Skeletal muscle cell (primary cell): ENCODE results near the gene KMO.

Source experiments
- DNase-seq: peaks from one replicate; pipeline ENCODE4 v3.0.0-alpha.2; 2010; ENCODE audit warnings: low read depth
- H3K4me3 ChIP-seq: 2 replicates; pipeline ENCODE4 v1.5.1; 2011; ENCODE audit warnings: low read depth, mild to moderate bottlenecking, control low read depth, low read length, moderate library complexity

Gene KMO

DNA sequence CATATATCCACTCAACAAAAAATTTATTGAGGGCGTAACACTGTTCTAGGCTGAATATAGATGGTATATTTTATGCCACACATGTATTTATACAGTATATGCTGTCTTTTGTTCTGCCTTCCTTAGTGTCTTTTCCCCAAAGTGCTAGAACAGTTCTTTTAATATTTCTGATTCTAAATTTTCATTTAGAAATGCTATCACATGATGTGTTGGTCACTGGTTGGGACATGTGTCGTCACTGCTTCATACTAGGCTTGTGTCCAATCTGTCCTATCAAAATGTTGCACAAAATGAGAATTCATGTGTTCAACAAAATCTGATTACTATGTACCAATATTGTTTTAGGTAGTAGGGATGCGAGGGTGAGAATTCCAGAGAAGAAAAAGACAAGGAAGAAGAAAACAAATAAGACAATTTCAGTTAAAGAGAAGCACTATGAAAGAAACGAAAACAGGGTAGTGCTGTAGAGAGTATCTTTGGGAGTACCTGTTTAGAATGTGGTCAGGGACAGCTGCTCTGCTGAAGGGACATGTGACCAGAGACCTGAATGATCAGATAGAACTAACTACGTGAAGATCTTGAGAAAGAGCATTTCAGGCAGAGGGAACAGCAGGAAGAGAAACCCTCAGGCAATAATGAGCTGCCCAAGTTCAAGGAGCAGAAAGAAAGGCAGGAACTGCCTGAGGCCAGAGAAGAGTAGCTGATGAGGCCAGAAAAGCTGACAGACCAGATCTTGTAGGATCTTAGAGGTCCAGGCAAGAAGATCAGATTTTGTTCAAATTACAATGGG is 1.3 kb downstream of the KMO start:
- DNase-seq = no peak
- no peak overlapping the region for H3K4me3 ChIP-seq

GRCh38 chr1:241536304-241536703 is 4.1 kb downstream of the KMO start:
- DNase-seq = no peak
- no peak overlapping the region for H3K4me3 ChIP-seq

GRCh38 chr1:241536969-241537368 is 4.8 kb downstream of the KMO start:
- no peak for DNase-seq
- no peak overlapping the region for H3K4me3 ChIP-seq

DNA sequence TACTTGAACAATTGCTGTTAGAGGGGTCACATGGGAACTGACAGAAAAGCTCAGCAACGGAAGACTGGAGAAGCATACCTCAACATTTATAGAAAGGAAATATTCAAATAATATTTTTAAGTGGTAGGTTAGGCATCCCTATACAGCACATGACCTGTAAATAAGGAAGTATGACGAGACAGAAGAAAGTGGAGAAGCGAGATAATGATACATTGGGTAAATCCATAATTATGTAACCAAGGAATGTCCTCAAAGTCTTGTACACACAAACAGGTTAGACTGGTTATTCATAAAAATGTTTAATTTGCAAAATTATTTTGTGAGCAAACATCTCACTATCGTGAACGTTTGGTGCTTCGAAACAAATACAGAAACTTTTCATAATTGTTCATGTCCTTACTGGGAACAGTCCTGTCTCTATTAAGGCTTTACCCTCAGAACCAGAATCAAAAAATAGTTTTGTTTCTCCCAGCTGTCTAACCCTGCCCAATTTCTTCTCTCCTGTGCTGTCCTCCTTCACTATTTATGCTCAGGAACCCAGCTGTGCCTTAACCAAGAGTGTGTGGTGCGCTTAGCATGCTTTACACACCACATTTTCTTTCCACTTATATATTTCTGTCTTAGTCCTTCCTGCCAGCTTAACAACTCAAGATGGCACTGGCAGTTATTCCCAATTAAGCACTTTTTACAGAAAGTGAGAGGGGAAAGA is 10.2 kb downstream of the KMO start:
- no peak for DNase-seq

GRCh38 chr1:241548008-241548407 is 15.8 kb downstream of the KMO start:
- no peak overlapping the region for H3K4me3 ChIP-seq
- no peak for DNase-seq

More for the DNA sequence above, 10.2 kb downstream of the KMO start:
- H3K4me3 ChIP-seq = no peak overlapping the region

DNA sequence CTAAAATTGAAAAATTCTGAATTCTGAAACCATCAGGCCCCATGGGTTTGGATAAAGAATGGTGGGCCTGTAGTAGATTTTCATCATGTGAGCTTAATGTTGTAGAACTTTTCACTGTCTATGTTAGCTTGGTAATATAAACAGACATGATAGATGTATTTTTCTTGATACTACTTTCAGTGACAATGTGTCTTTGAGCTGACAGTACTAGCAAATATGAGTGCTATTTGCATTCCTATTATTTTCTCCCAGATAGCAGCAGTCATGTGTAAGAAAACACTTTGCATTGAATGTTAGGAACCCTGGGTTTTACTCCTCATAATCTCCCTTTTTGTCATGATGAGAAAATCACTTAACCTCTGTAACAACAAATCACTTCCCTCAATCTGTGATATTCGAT is 18.1 kb downstream of the KMO start:
- no peak overlapping the region for H3K4me3 ChIP-seq
- no peak for DNase-seq

DNA sequence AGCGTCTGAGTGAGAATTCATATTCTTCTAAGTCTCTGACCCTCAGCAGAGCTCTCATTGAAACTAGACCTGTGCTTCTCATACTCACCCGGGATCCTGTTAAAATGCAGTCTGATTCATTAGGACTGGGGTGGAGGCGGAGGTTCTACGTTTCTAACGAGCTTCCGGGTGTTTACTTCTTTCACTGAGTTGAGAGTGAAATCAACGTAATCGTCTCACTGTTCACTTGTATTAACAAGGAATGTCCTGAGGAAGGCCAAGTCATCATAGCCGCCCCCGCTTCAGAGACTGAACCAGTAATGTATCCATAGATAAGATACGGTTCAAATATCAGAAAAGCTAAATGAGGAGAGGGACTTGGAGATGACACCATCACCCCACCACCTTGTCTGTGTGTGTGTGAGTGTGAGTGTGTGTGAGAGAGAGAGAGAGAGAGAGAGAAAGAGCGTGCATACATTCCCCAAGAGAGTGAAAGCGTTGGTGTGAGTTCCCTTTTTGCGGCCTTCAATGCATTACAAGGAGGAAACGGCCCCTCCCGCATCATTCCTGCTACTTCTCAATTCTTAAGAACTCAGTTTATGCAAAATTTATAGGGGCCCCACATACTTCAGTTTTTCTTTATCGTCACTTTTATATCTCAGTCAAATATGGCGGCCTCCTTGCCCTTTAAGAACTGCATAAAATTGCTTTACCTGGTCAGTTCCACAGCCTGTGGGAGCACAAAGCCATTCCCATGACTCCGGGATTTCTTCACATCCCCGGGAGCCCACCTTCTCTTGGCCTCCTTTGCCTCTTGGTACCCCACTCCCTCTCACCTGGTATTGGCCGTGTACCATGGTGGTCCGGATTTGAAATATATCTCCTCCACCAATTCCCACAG is 19.8 kb downstream of the KMO start:
- no peak overlapping the region for H3K4me3 ChIP-seq
- no peak for DNase-seq

DNA sequence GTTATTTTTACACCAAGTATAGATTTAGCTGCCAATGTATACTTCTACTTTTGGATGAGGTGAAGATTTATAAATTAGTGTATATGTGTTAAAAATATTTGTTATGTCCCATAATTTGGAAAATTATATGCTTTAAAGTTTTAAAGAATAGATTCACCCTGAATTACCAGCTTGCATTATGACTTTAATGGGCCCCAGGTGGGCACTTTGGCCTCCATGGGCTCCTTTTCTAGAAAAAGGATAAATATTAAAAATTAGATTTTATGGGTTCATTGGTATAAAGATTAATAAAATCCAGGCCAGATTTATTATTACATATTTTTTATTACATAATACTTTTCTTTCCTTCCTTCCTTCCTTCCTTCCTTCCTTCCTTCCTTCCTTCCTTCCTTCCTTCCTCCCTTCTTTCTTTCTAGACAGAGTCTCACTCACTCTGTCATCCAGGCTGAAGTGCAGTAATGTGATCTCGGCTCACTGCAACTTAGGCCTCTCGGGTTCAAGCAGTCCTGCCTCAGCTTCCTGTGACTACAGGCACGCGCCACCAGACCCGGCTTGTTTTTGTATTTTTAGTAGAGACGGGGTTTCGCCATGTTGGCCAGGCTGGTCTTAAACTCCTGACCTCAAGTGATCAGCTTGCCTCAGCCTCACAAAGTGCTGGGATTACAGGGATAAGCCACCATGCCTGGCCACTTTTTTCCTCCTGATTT is 21.9 kb downstream of the KMO start:
- H3K4me3 ChIP-seq = no peak overlapping the region
- DNase-seq = no peak

DNA sequence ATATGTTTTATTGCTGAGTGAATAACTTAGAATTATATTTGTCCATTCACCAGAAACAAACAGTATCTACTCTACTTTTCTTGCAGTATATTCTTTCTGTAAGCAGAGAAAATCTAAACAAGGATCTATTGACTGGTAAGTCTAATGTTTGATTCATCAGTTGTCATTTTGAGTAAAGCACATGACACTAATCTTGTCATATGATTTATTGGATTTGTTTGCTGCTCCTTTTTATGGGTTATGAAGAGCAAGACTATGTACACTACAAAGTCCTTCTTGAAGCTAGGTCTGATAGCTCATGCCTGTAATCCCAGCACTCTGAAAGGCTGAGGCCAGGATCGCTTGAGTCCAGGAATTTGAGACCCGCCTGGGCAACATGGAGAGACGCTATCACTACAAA is 23.3 kb downstream of the KMO start:
- no peak overlapping the region for H3K4me3 ChIP-seq
- DNase-seq = no peak

GRCh38 chr1:241557031-241557430 is 24.9 kb downstream of the KMO start:
- no peak overlapping the region for H3K4me3 ChIP-seq
- DNase-seq = no peak

DNA sequence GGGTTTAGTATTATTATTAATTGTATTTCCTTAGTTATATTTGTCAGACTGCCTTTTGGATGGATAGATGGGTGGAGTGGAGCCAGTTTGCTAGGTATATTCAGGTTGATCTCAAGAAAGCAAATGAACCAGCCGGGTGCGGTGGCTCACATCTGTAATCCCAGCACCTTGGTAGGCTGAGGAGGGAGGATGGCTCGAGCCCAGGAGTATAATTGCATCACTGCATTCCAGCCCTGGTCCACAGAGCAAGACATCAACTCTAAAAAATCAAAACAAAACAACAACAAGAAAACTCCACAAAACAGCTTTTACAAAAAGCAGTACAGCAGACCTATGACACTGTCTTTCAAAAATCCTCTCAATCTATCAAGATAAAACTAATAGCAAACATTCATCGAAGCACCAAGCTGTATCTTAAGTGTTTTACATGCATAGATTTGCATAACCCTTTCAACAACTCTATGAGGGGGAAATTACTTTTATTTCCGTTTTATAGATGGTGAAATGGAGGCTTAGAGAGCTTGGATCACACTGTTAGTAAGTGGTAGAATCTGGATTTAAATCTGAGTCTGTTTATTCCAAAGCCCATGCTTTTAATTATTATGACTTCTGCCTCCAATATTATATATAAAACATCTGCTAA is 25.5 kb downstream of the KMO start:
- H3K4me3 ChIP-seq = no peak overlapping the region
- DNase-seq = no peak

DNA sequence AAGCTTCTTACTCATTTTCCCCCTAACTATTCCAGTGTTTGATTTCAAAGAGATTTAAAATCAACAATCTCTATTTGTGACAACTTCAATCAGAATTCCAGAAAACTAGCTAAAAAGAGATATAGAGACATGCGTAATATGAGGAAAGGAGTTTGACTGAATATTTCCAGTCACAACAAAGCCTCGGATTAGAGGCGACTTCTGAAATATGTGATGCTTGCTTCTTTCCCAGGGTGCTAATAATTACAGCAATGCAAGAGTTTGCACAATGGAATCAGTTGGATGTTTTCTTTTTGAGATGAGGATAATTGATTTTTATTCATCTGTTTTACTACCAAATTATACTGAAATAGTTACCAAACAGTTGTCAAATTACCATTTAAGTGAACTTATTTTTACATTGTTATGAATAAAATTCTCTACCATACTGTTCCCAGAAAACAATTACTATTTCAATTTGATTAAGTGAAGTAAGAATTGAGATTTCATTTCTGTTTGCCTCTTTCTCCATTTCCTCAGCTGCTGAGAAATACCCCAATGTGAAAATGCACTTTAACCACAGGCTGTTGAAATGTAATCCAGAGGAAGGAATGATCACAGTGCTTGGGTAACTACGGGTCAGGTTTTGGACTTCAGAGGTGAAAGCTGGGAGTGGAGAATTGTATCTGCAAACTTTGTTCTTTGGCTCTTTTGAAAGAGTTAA is 28.1 kb downstream of the KMO start:
- H3K4me3 ChIP-seq = no peak overlapping the region
- peak; percentile 1 for DNase-seq

GRCh38 chr1:241560849-241561187 is 28.6 kb downstream of the KMO start:
- no peak for DNase-seq
- no peak overlapping the region for H3K4me3 ChIP-seq

- DNase-seq = no peak
- H3K4me3 ChIP-seq = no peak overlapping the region
Measured at GRCh38 chr1:241569848-241570247, 37.7 kb downstream of the KMO start.

DNA sequence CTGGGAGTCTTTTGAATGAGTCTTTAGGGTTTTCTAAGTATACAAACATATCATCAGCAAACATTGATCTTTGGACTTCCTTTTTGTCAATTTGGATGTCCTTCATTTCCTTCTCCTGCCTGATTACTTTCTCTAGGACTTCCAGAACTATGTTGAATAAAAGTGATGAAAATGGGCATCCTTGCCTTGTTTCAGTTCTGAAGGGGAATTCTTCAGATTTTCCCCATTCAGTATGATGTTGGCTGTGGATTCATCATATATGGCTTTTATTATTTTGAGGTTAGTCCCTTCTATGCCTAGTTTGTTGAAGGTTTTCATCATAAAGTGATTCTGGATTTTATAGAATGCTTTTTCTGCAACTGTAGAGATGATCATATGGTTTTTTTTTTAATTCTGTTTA is 42.0 kb downstream of the KMO start:
- no peak for DNase-seq
- H3K4me3 ChIP-seq = no peak overlapping the region

GRCh38 chr1:241579434-241579833 is 47.3 kb downstream of the KMO start:
- no peak for DNase-seq
- no peak overlapping the region for H3K4me3 ChIP-seq

- DNase-seq = no peak
- H3K4me3 ChIP-seq = no peak overlapping the region
Measured at GRCh38 chr1:241582921-241583321, 50.7 kb downstream of the KMO start.

DNA sequence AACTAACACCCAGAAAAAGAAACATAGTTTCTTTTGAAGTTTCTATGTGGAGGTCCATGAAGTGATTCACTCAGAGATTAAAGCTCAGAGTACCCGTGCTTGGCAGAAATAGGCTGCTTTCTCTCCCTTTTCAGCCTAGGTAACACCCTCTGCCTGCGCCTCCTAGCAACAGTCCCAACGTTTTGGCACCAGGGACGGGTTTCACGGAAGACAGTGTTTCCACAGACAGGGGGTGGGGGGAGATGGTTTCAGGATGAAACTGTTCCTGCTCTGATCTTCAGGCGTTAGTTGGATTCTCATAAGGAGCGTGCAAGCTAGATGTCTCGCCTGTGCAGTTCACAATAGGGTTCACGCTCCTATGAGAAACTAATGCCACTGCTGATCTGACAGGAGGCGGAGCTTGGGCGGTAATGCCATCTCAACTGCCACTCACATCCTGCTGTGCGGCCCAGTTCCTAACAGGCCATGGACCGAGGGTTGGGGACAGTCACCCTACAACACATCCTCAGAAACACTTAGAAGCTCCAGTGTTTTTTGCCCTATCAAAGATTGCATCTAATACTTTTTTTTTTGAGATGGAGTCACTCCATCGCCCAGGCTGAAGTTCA is 54.8 kb downstream of the KMO start:
- DNase-seq = no peak
- no peak overlapping the region for H3K4me3 ChIP-seq
